HK-2 (cell line): Measurements from ENCODE around the gene PPP1R8.

Experiments
- DNase-seq: peaks from one replicate; pipeline ENCODE4 v3.0.0-alpha.2; 2018; ENCODE audit not compliant: unreplicated experiment

The PPP1R8 gene

GRCh38 chr1:27894521-27894920, 63.9 kb downstream of the PPP1R8 start:
- DNase-seq: no peak
